Breast epithelium (tissue), 4 donors: ENCODE measurements around the gene MT4. TPM values are rescaled to one million over a fixed set of nuclear protein-coding genes. Genes with fewer than 3 reads are reported as not detected.
A peak's percentile ranks its signal among the peaks of the same experiment; 100 is the strongest.

Experiments
- DNase-seq, 2 donors: peaks; one replicate each; pipeline ENCODE4 v3.0.0-alpha.2; 2019; ENCODE audit warnings: low spot score in 2 of 2
- H3K27ac ChIP-seq, 2 donors: fragments of 200-600 bp; sonication (generic) in 1 of 2; one replicate each; pipeline ENCODE4 v1.5.1; 2016 to 2019; ENCODE audit warnings: mild to moderate bottlenecking in 1 of 2
- H3K27me3 ChIP-seq, 2 donors: fragments of 200-600 bp; sonication (generic) in 1 of 2; one replicate each; pipeline versions ENCODE4 v1.5.1 to v1.6.0; 2017 to 2019; ENCODE audit warnings: control low read depth in 1 of 2, mild to moderate bottlenecking in 1 of 2
- H3K36me3 ChIP-seq: fragments of 200-600 bp; one replicate; pipeline ENCODE4 v1.5.1; 2019
- H3K4me1 ChIP-seq, 2 donors: fragments of 200-600 bp; sonication (generic); one replicate each; pipeline ENCODE4 v1.5.1; 2016 to 2019; ENCODE audit warnings: control low read depth in 1 of 2
- H3K4me3 ChIP-seq, 3 donors: fragments of 200-600 bp; sonication (generic); 1 replicate in 2 of 3; 2 replicates in 1 of 3; pipeline ENCODE4 v1.5.1; 2016 to 2019; ENCODE audit warnings: mild to moderate bottlenecking in 3 of 3, moderate library complexity in 2 of 3
- H3K9me3 ChIP-seq, 2 donors: fragments of 200-600 bp; sonication (generic) in 1 of 2; one replicate each; pipeline ENCODE4 v1.5.1; 2016 to 2019; ENCODE audit warnings: control low read depth in 1 of 2
- POLR2A ChIP-seq: fragments of 450-650 bp; IDR thresholded peaks from one replicate; pipeline ENCODE4 v1.6.1; 2016; ENCODE audit warnings: antibody characterized with exemption, mild to moderate bottlenecking, moderate library complexity
- POLR2AphosphoS5 ChIP-seq, 3 donors: sonication (generic); formaldehyde crosslinking; IDR thresholded peaks; one replicate each; pipeline ENCODE4 v1.6.1; 2017; ENCODE audit warnings: antibody characterized with exemption in 3 of 3
- intact Hi-C: fragments of 100-400 bp; cut with DNase I; formaldehyde crosslinking; loops from one replicate; pipeline ENCODE4 v1.15.1; 2023; ENCODE audit warnings: low total_unique reads
- total RNA-seq, 3 donors: library from RNA; depleted of rRNA; stranded (reverse); fragments of >200 nt; gene quantifications; one replicate each; pipeline ENCODE4 v1.1.0, GENCODE V29; 2016
- TF ChIP-seq, protein P1 (sequence below), 3 donors: fragments of 450-650 bp; IDR thresholded peaks; one replicate each; pipeline ENCODE4 v1.5.1; 2016 to 2017; ENCODE audit warnings: antibody characterized with exemption in 3 of 3, mild to moderate bottlenecking in 3 of 3, moderate library complexity in 3 of 3

MT4 gene
- total RNA-seq, 3 donors from 2014 or later, result not detected

DNA sequence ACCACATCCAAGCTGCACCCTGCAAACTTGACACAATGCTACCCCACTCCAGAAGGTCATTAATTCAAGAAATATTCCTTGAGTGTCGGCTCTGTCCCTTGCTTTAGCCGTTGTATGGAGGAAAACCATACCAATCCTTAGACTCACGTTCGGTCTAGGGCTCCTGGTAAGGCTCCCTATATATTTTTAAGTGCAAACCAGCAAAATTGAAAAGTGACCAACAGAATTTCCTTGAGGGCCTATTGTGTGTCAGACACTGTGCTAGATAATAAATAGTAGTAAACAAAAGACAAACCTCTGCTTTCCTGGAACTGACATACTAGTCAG is 44.7 kb upstream of the MT4 start:
- H3K27ac ChIP-seq, result peak overlapping the region; percentile 87 to 95
- peaks cover 2 to 12% of the 10 kb centered on the region in 2 donors for H3K4me1 ChIP-seq
- no peaks in the 10 kb centered on the region for H3K36me3 ChIP-seq
- H3K27me3 ChIP-seq, result no peaks in the 10 kb centered on the region
- no peaks in the 10 kb centered on the region for H3K9me3 ChIP-seq
- no peak for DNase-seq
- H3K4me3 ChIP-seq, result peak overlapping the region; percentile 70 to 91 (median 75)
- intact Hi-C loops, result no loop called here
- TF ChIP-seq, protein P1, sequence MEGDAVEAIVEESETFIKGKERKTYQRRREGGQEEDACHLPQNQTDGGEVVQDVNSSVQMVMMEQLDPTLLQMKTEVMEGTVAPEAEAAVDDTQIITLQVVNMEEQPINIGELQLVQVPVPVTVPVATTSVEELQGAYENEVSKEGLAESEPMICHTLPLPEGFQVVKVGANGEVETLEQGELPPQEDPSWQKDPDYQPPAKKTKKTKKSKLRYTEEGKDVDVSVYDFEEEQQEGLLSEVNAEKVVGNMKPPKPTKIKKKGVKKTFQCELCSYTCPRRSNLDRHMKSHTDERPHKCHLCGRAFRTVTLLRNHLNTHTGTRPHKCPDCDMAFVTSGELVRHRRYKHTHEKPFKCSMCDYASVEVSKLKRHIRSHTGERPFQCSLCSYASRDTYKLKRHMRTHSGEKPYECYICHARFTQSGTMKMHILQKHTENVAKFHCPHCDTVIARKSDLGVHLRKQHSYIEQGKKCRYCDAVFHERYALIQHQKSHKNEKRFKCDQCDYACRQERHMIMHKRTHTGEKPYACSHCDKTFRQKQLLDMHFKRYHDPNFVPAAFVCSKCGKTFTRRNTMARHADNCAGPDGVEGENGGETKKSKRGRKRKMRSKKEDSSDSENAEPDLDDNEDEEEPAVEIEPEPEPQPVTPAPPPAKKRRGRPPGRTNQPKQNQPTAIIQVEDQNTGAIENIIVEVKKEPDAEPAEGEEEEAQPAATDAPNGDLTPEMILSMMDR (IDR thresholded peaks at IDR 0.05), result no peak
- TF ChIP-seq POLR2AphosphoS5 (IDR thresholded peaks at IDR 0.05), result no peak
- TF ChIP-seq POLR2A, result no peak

DNA sequence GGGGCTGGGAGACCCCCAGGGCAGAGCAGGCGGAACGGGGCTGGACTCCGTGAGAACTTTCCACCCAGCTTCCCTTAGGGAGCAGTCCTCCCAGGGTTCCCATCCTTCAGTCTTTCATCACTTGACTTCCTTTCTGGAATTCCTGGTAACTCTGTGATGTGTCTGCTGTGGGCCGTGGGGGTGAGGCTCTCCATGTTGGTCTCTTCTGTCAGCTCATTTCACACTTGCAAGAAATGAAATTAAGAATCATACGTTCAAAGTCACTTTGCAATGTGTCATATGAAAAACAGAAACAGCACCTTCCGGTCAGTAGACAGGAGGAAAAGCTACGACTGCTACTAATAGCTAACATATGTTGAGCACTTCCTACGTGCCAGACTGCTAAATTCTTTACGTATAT is 39.6 kb upstream of the MT4 start:
- no peak overlapping the region for H3K4me3 ChIP-seq
- intact Hi-C loops, result no loop called here

GRCh38 chr16:56530872-56531271 is 34.0 kb upstream of the MT4 start:
- Histone ChIP-seq H3K4me1 (no peaks in the 10 kb centered on the region), H3K9me3 (no peaks in the 10 kb centered on the region), H3K27ac (no peak overlapping the region), H3K36me3 (no peaks in the 10 kb centered on the region), H3K4me3 (no peak overlapping the region), H3K27me3 (no peaks in the 10 kb centered on the region)
- intact Hi-C loops, result no loop called here
- no peak for DNase-seq
- TF ChIP-seq POLR2A (no peak), POLR2AphosphoS5 (IDR thresholded peaks at IDR 0.05) (no peak)
- TF ChIP-seq, protein P1 (IDR thresholded peaks at IDR 0.05), result no peak

More for the DNA sequence above, 39.6 kb upstream of the MT4 start:
- no peak for DNase-seq
- no peaks in the 10 kb centered on the region for H3K9me3 ChIP-seq
- H3K4me1 ChIP-seq, result peaks cover 0 to 2% of the 10 kb centered on the region in 2 donors
- H3K27me3 ChIP-seq, result no peaks in the 10 kb centered on the region
- TF ChIP-seq, protein P1 (IDR thresholded peaks at IDR 0.05), result no peak
- no peaks in the 10 kb centered on the region for H3K36me3 ChIP-seq
- no peak overlapping the region for H3K27ac ChIP-seq

DNA sequence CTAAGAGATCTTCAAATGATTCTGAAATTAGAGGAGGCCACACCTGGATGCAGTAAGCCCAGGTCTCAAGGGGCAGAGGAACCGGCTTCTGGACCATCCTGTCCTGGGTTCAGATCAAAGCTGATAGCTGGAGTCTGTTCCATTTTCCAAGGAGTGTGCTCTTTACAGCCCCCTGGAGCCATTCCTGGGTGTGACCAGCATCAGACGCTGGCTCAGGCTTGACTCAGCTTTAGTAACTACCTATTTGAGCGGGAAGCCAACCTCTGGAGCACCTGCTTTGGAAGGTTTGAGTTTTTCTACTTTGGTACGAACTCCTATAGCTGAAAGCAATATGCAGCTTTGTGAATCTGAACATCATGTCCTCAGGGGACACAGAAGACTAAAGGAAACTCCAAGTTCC is 32.2 kb upstream of the MT4 start:
- no peaks in the 10 kb centered on the region for H3K4me1 ChIP-seq
- intact Hi-C loops, result no loop called here
- TF ChIP-seq, protein P1 (IDR thresholded peaks at IDR 0.05), result no peak
- DNase-seq, result no peak
- no peak overlapping the region for H3K27ac ChIP-seq
- no peaks in the 10 kb centered on the region for H3K9me3 ChIP-seq
- no peaks in the 10 kb centered on the region for H3K36me3 ChIP-seq
- H3K4me3 ChIP-seq, result no peak overlapping the region
- H3K27me3 ChIP-seq, result no peaks in the 10 kb centered on the region

GRCh38 chr16:56534847-56535383 is 30.0 kb upstream of the MT4 start:
- TF ChIP-seq POLR2AphosphoS5 (IDR thresholded peaks at IDR 0.05), result no peak
- no peak for TF ChIP-seq POLR2A
- TF ChIP-seq, protein P1 (IDR thresholded peaks at IDR 0.05), result no peak
- Histone ChIP-seq H3K27me3 (no peaks in the 10 kb centered on the region), H3K27ac (no peak overlapping the region), H3K9me3 (no peaks in the 10 kb centered on the region), H3K36me3 (no peaks in the 10 kb centered on the region), H3K4me3 (no peak overlapping the region), H3K4me1 (no peaks in the 10 kb centered on the region)
- intact Hi-C loops, result no loop called here
- no peak for DNase-seq
